ENCODE data around the gene TOR1AIP1. TPM values are rescaled to one million over a fixed set of nuclear protein-coding genes. Genes with fewer than 3 reads are reported as not detected.
A peak's percentile ranks its signal among the peaks of the same experiment; 100 is the strongest.
"Not testable (repeated sequence)": the region's sequence is repeated elsewhere in the genome, so short reads cannot be mapped to it uniquely, and the experiment has no call there.

TOR1AIP1 gene, protein sequence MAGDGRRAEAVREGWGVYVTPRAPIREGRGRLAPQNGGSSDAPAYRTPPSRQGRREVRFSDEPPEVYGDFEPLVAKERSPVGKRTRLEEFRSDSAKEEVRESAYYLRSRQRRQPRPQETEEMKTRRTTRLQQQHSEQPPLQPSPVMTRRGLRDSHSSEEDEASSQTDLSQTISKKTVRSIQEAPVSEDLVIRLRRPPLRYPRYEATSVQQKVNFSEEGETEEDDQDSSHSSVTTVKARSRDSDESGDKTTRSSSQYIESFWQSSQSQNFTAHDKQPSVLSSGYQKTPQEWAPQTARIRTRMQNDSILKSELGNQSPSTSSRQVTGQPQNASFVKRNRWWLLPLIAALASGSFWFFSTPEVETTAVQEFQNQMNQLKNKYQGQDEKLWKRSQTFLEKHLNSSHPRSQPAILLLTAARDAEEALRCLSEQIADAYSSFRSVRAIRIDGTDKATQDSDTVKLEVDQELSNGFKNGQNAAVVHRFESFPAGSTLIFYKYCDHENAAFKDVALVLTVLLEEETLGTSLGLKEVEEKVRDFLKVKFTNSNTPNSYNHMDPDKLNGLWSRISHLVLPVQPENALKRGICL
- total RNA-seq, result 35.3 and 50.5 TPM in 2 replicates

DNA sequence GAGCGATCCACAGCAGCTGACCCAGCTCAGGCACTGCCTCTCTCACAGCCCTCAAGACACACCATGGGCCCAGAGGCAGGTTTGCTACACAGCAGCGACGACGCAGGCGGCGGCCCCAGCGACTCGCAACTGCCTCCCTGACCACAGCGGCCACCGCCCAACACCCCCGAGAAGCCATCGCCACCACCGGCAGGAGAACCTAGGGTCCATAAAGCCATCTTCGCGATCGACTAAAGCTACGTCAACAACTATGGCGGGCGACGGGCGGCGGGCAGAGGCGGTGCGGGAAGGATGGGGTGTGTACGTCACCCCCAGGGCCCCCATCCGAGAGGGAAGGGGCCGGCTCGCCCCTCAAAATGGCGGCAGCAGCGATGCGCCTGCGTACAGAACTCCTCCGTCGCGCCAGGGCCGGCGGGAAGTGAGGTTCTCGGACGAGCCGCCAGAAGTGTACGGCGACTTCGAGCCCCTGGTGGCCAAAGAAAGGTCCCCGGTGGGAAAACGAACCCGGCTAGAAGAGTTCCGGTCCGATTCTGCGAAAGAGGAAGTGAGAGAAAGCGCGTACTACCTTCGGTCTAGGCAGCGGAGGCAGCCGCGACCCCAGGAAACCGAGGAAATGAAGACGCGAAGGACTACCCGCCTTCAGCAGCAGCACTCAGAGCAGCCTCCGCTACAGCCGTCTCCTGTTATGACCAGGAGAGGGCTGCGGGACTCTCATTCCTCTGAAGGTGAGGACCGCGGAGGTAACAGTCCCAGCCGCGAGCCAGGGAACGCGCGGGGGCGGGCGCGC lies at the start of gene TOR1AIP1:
Gene TOR1AIP1 (plus strand): TSS at position 33 of the 787 bp plus-strand sequence. CDS start 218 bp downstream, at position 251.
- DNase-seq (ENCODE audit: low read depth), result peak; percentile 61
- peak within 1 kb of the TSS; percentile 77 for H3K4me3 ChIP-seq (ENCODE audit: low read depth, low read length)
- TF ChIP-seq, protein P1, sequence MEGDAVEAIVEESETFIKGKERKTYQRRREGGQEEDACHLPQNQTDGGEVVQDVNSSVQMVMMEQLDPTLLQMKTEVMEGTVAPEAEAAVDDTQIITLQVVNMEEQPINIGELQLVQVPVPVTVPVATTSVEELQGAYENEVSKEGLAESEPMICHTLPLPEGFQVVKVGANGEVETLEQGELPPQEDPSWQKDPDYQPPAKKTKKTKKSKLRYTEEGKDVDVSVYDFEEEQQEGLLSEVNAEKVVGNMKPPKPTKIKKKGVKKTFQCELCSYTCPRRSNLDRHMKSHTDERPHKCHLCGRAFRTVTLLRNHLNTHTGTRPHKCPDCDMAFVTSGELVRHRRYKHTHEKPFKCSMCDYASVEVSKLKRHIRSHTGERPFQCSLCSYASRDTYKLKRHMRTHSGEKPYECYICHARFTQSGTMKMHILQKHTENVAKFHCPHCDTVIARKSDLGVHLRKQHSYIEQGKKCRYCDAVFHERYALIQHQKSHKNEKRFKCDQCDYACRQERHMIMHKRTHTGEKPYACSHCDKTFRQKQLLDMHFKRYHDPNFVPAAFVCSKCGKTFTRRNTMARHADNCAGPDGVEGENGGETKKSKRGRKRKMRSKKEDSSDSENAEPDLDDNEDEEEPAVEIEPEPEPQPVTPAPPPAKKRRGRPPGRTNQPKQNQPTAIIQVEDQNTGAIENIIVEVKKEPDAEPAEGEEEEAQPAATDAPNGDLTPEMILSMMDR (conservative IDR thresholded peaks at IDR 0.05; ENCODE audit: low read depth, low read length), result peak; percentile 36

DNA sequence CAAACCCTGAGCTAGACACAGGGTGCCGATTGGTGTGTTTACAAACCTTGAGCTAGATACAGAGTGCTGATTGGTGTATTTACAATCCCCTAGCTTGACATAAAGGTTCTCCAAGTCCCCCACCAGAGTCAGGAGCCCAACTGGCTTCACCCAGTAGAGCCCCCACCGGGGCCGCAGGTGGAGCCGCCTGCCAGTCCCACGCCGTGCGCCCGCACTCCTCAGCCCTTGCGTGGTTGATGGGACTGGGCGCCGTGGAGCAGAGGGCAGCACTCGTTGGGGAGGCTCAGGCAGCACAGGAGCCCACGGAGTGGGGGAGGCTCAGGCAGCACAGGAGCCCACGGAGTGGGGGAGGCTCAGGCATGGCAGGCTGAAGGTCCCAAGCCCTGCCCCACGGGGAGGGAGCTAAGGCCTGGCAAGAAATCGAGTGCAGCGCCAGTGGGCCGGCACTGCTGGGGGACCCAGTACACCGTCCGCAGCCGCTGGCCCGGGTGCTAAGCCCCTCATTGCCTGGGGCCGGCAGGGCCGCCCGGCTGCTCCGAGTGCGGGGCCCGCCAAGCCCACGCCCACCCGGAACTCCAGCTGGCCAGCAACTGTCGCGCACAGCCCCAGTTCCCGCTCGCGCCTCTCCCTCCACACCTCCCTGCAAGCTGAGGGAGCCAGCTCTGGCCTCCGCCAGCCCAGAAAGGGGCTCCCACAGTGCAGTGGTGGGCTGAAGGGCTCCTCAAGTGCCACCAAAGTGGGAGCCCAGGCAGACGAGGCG lies 45.2 kb upstream of the TOR1AIP1 start:
- H3K4me3 ChIP-seq (ENCODE audit: low read depth, low read length); DNase-seq (ENCODE audit: low read depth): not testable (repeated sequence)

DNA sequence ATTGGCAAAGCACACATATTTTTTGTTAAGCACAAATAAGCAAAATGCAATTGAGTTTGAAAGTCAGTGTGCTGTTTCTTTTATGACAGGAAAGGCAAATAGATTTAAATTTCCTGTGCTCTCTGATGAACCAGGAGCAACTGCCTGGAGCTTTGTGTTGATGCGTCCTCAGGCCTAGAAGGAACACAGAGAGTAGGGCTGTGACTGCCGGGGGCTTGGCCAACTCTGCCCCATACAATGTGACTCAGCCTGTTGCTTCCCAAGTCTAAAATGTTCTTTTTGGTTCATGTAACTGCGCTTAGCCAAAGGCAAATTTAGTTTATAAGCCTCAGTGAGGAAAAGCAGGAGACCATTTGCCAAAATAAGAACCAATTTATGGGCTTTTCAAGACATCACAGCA lies 42.0 kb upstream of the TOR1AIP1 start:
- TF ChIP-seq, protein P1 (conservative IDR thresholded peaks at IDR 0.05; ENCODE audit: low read depth, low read length), result no peak
- no peak overlapping the region for H3K4me3 ChIP-seq (ENCODE audit: low read depth, low read length)
- no peak for DNase-seq (ENCODE audit: low read depth)

DNA sequence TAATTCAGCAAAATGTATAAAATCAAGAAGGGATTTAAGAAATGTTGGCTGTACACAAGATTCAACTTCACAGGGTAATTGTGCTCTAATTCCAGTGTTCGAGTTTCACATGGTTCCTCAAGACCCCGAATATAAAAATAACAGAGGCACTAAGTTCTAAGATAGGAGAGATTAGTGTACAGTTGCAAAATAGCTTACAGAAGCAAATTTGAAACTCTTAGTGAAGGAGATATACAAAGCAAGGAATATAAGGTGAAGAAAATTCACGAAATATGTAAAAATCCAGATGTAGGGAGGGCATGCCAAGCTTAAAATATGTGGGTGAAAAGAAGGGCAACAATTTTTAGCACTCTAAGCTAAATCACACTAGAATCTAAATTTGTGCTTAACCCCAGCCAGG lies 33.9 kb upstream of the TOR1AIP1 start:
- TF ChIP-seq, protein P1 (conservative IDR thresholded peaks at IDR 0.05; ENCODE audit: low read depth, low read length), result no peak
- H3K4me3 ChIP-seq (ENCODE audit: low read depth, low read length), result no peak overlapping the region
- DNase-seq (ENCODE audit: low read depth), result no peak

DNA sequence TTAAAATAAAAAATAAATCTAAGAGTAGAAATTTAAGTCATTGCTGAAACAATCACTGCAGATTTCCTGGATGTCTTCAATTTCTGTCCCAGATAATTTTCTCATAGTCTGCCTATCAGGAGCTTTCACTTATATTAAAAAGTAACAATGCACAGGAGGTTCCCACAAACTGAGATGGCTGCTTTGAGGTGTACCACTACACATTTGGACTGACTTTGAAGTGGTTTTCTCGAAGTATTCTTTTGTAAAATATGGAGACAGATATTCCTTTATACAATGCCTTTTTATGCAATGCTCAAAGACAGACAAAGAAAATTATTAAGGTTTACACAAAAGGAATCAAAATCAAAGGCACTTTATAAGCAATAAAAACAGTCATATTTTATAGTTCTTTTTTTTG lies 29.0 kb upstream of the TOR1AIP1 start:
- H3K4me3 ChIP-seq (ENCODE audit: low read depth, low read length), result no peak overlapping the region
- TF ChIP-seq, protein P1 (conservative IDR thresholded peaks at IDR 0.05; ENCODE audit: low read depth, low read length), result no peak
- DNase-seq (ENCODE audit: low read depth), result no peak

DNA sequence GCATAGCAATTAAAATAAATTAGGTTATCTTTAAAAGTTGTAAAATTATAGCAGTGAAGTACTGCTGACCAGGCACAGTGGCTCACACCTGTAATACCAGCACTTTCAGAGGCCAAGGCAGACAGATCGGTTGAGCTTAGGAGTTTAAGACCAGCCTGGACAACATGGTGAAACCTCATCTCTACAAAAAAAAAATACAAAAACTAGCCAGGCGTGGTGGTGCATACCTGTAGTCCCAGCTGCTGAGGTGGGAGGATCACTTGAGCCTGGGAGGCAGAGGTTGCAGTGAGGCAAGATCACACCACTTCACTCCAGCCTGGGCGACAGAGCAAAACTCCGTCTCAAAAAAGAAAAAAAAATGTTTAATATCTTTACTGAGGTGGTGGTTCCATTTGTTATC lies 26.3 kb upstream of the TOR1AIP1 start:
- DNase-seq (ENCODE audit: low read depth); H3K4me3 ChIP-seq (ENCODE audit: low read depth, low read length): not testable (repeated sequence)

DNA sequence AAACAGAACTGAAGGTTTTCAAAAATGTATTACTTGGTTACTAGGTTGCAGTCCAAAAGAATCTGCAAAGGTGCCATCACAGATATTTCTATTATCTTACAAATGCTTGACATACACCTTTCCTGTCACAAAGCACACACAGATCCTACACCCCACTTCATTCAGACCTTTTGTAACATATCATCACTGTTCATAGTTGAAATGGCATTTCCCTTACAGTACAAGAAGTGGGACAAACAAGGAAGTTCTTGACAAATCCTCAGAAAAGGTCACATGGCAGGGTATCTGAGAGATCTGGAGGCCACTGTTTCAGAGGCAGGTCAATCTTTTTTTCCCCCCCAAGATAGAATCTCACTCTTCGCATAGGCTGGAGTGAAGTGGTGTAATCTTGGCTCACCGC lies 25.8 kb upstream of the TOR1AIP1 start:
- no peak for DNase-seq (ENCODE audit: low read depth)
- TF ChIP-seq, protein P1 (conservative IDR thresholded peaks at IDR 0.05; ENCODE audit: low read depth, low read length), result no peak
- no peak overlapping the region for H3K4me3 ChIP-seq (ENCODE audit: low read depth, low read length)
